Neural progenitor cell (in vitro differentiated cells): ENCODE measurements around the gene PSMG4. TPM values are rescaled to one million over a fixed set of nuclear protein-coding genes. Genes with fewer than 3 reads are reported as not detected.

ENCODE experiments used
- DNase-seq: peaks from one replicate; pipeline ENCODE4 v3.0.0-alpha.2; 2016; ENCODE audit warnings: low spot score
- H2AFZ ChIP-seq: fragments of 200-600 bp; sonication (generic); replicated peaks from 2 replicates; pipeline ENCODE4 v1.6.1; 2016; ENCODE audit warnings: antibody characterized with exemption
- H3F3A ChIP-seq: fragments of 200-600 bp; sonication (generic); 2 replicates; pipeline ENCODE4 v1.6.1; 2016; ENCODE audit warnings: antibody characterized with exemption, low read depth
- H3K27ac ChIP-seq: fragments of 200-600 bp; sonication (generic); 2 replicates; pipeline ENCODE4 v1.5.1; 2016; ENCODE audit warnings: mild to moderate bottlenecking
- H3K27me3 ChIP-seq: fragments of 200-600 bp; sonication (generic); 2 replicates; pipeline ENCODE4 v1.6.1; 2016; ENCODE audit warnings: mild to moderate bottlenecking, moderate library complexity
- H3K36me3 ChIP-seq: fragments of 200-600 bp; sonication (generic); 2 replicates; pipeline ENCODE4 v1.5.1; 2016
- H3K4me1 ChIP-seq: fragments of 200-600 bp; sonication (generic); 2 replicates; pipeline ENCODE4 v1.6.1; 2016; ENCODE audit warnings: mixed run types
- H3K4me2 ChIP-seq: fragments of 200-600 bp; sonication (generic); 2 replicates; pipeline ENCODE4 v1.6.1; 2016
- H3K4me3 ChIP-seq: fragments of 200-600 bp; sonication (generic); 2 replicates; pipeline ENCODE4 v1.5.1; 2016
- H3K79me2 ChIP-seq: fragments of 200-600 bp; sonication (generic); 2 replicates; pipeline ENCODE4 v1.6.1; 2016; ENCODE audit warnings: low read depth
- H3K9ac ChIP-seq: fragments of 200-600 bp; sonication (generic); 2 replicates; pipeline ENCODE4 v1.6.1; 2016
- H3K9me3 ChIP-seq: fragments of 200-600 bp; sonication (generic); 2 replicates; pipeline ENCODE4 v1.5.1; 2016; ENCODE audit warnings: low read depth
- H4K20me1 ChIP-seq: fragments of 200-600 bp; sonication (generic); 2 replicates; pipeline ENCODE4 v1.6.1; 2016; ENCODE audit warnings: low read depth
- H3K27ac Mint-ChIP-seq: 3 replicates; pipeline ENCODE4 v1.8.0; 2021; ENCODE audit warnings: mixed read lengths
- H3K27me3 Mint-ChIP-seq: 2 replicates; pipeline ENCODE4 v1.8.0; 2022; ENCODE audit warnings: low read depth, mild to moderate bottlenecking, inconsistent platforms, moderate library complexity, mixed read lengths; ENCODE audit not compliant: insufficient read depth
- H3K36me3 Mint-ChIP-seq: 3 replicates; pipeline ENCODE4 v1.8.0; 2021; ENCODE audit warnings: mixed read lengths
- H3K4me1 Mint-ChIP-seq: 3 replicates; pipeline ENCODE4 v1.8.0; 2021; ENCODE audit warnings: mixed read lengths
- H3K4me3 Mint-ChIP-seq: 3 replicates; pipeline ENCODE4 v1.8.0; 2021; ENCODE audit warnings: mild to moderate bottlenecking, moderate library complexity, mixed read lengths
- H3K9me3 Mint-ChIP-seq: 3 replicates; pipeline ENCODE4 v1.8.0; 2020; ENCODE audit warnings: mixed read lengths
- EZH2 ChIP-seq: fragments of 200-600 bp; sonication (generic); IDR thresholded peaks from 2 replicates; pipeline ENCODE4 v1.6.1; 2017; ENCODE audit warnings: antibody characterized with exemption, mild to moderate bottlenecking, moderate library complexity
- EZH2phosphoT487 ChIP-seq: fragments of 200-600 bp; sonication (generic); IDR thresholded peaks from 2 replicates; pipeline ENCODE4 v1.6.1; 2017; ENCODE audit warnings: antibody characterized with exemption
- total RNA-seq: library from RNA; depleted of rRNA; stranded (reverse); fragments of >200 nt; gene quantifications from 2 replicates; pipeline ENCODE4 v1.2.3, GENCODE V29; 2015; ENCODE audit warnings: low replicate concordance
- TF ChIP-seq, protein P1 (sequence below): fragments of 200-600 bp; sonication (generic); IDR thresholded peaks from 2 replicates; pipeline ENCODE4 v1.5.1; 2017; ENCODE audit warnings: antibody characterized with exemption, mild to moderate bottlenecking

PSMG4 gene
- total RNA-seq, 1 donor from 2014 or later: 15.2 TPM

DNA sequence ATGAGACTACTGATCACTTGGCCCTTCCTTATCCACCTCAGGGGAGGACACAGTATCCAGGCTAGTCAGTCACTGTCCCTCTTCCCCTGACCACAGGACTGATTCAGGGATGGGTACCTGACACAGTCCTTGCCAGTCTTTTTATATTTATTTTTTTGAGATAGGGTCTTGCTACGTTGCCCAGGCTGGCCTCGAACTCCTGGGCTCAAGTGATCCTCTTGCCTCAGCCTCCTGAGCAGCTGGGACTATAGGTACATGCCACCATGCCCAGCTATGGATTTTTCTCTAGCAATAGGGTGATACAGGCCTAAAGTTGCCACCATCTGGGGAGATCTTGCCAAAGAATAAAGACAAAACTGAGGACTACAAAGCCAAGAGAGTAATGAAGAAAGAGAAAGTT is 41.5 kb upstream of the PSMG4 start:
- Histone ChIP-seq H3K4me1 (peaks cover 6% of the 10 kb centered on the region), H3K4me3 (no peak overlapping the region), H3K36me3 (no peaks in the 10 kb centered on the region), H3F3A (no peaks in the 10 kb centered on the region), H3K4me2 (no peak overlapping the region), H3K27ac (no peak overlapping the region), H3K27me3 (no peaks in the 10 kb centered on the region), H3K9me3 (no peaks in the 10 kb centered on the region), H4K20me1 (no peaks in the 10 kb centered on the region), H3K79me2 (no peaks in the 10 kb centered on the region), H2AFZ (no peak overlapping the region), H3K9ac (no peak overlapping the region)
- DNase-seq: no peak
- Mint-ChIP-seq H3K27me3 (peaks cover 10% of the 10 kb centered on the region), H3K9me3 (peaks cover 7% of the 10 kb centered on the region), H3K4me3 (no peak overlapping the region), H3K4me1 (peaks cover 16% of the 10 kb centered on the region), H3K27ac (no peak overlapping the region), H3K36me3 (peaks cover 5% of the 10 kb centered on the region)
- TF ChIP-seq, protein P1, sequence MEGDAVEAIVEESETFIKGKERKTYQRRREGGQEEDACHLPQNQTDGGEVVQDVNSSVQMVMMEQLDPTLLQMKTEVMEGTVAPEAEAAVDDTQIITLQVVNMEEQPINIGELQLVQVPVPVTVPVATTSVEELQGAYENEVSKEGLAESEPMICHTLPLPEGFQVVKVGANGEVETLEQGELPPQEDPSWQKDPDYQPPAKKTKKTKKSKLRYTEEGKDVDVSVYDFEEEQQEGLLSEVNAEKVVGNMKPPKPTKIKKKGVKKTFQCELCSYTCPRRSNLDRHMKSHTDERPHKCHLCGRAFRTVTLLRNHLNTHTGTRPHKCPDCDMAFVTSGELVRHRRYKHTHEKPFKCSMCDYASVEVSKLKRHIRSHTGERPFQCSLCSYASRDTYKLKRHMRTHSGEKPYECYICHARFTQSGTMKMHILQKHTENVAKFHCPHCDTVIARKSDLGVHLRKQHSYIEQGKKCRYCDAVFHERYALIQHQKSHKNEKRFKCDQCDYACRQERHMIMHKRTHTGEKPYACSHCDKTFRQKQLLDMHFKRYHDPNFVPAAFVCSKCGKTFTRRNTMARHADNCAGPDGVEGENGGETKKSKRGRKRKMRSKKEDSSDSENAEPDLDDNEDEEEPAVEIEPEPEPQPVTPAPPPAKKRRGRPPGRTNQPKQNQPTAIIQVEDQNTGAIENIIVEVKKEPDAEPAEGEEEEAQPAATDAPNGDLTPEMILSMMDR: no peak
- TF ChIP-seq EZH2phosphoT487 (no peak), EZH2 (no peak)

DNA sequence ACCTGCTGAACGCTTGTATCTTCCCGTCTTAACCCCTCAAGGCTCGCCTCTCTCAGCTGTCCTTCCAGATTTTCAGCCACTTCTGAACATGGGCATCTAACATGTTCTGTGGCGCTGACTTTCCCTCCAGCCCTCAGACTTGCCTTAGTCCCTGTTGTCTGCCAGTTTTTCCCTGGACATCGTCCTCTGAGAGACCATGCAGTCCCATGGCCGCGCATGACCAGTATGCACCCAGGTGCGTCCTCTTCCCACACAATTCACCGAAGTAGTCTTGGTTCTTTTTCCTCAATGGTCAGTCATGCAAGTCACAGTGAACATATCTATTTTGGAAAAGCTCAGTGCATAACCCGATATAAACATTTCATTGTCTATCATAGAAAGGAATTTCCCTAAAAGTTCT is 40.5 kb upstream of the PSMG4 start:
- Mint-ChIP-seq H3K9me3 (peaks cover 8% of the 10 kb centered on the region), H3K4me3 (no peak overlapping the region), H3K4me1 (peaks cover 17% of the 10 kb centered on the region), H3K27me3 (peaks cover 10% of the 10 kb centered on the region), H3K27ac (peak overlapping the region; percentile 4), H3K36me3 (peaks cover 6% of the 10 kb centered on the region)
- Histone ChIP-seq H3K4me1 (peaks cover 6% of the 10 kb centered on the region), H3K9me3 (no peaks in the 10 kb centered on the region), H3K27ac (no peak overlapping the region), H3K4me3 (no peak overlapping the region), H2AFZ (no peak overlapping the region), H3K4me2 (no peak overlapping the region), H4K20me1 (peaks cover 5% of the 10 kb centered on the region), H3K9ac (no peak overlapping the region), H3K36me3 (no peaks in the 10 kb centered on the region), H3K27me3 (no peaks in the 10 kb centered on the region), H3F3A (peaks cover 1% of the 10 kb centered on the region), H3K79me2 (no peaks in the 10 kb centered on the region)
- no peak for DNase-seq
- TF ChIP-seq EZH2: no peak
- TF ChIP-seq EZH2phosphoT487: no peak
- TF ChIP-seq, protein P1: no peak

DNA sequence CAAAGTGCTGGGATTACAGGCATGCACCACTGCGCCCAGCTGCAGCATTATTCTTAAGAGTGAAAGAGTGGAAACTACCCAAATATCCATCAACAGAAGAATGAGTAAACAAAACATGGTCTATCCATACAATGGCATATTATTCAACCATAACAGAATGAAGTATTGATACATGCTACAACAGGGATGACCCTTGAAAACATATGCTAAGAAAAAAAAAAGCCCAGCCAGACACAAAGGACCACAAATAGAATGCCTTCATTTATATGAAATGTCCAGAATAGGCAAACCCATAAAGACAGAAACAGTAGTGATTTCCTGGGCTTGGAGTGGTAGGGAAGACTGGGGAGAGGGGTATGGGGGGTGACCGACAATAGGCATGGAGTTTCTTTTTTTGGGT is 38.4 kb upstream of the PSMG4 start:
- peaks cover 17% of the 10 kb centered on the region for H3K36me3 Mint-ChIP-seq
- Histone ChIP-seq H3K27ac (no peak overlapping the region), H3K36me3 (peaks cover 8% of the 10 kb centered on the region), H3K9me3 (no peaks in the 10 kb centered on the region), H3K4me3 (no peak overlapping the region), H3F3A (peaks cover 13% of the 10 kb centered on the region), H3K27me3 (no peaks in the 10 kb centered on the region), H3K4me1 (peaks cover 6% of the 10 kb centered on the region), H3K9ac (no peak overlapping the region), H4K20me1 (peaks cover 19% of the 10 kb centered on the region), H3K4me2 (no peak overlapping the region), H2AFZ (no peak overlapping the region), H3K79me2 (peaks cover 10% of the 10 kb centered on the region)
- TF ChIP-seq EZH2phosphoT487 (no peak), EZH2 (no peak)
- TF ChIP-seq, protein P1: no peak
- H3K4me3 Mint-ChIP-seq: peak overlapping the region; percentile 10
- H3K4me1 Mint-ChIP-seq: peaks cover 27% of the 10 kb centered on the region
- peaks cover 10% of the 10 kb centered on the region for H3K27me3 Mint-ChIP-seq
- DNase-seq: no peak
- H3K9me3 Mint-ChIP-seq: peaks cover 16% of the 10 kb centered on the region
- H3K27ac Mint-ChIP-seq: no peak overlapping the region
